Measurements from ENCODE around the gene EPHB3. TPM values are rescaled to one million over a fixed set of nuclear protein-coding genes. Genes with fewer than 3 reads are reported as not detected.

Gene EPHB3
- polyA plus RNA-seq, 1 of the 3 experiments (the other 2 are of a cell fraction) = 4.2 TPM

DNA sequence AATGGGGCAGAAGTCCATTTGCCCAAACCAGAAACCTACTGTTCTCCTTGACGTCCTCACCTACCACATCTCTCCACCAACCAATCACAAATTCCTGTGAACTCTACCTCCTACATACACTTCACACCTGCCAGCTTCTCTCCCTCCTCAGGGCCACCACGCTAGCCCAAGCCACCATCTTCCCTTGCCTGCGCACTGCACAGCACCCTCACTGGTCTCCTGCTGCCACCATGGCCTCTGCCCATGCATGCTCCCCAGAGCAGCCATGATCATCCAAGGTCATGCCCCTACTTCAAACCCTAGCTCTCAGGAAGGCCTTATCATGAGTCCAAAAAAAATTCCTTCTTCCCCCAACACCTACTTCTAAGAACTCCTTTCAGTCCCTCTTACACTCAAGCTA is 1.1 kb upstream of the EPHB3 start:
- no peak for DNase-seq
- Histone ChIP-seq H3K79me2 (ENCODE audit: insufficient read depth) (no peaks in the 10 kb centered on the region), H3F3A (replicated peaks; ENCODE audit: insufficient read depth) (peaks cover 4% of the 10 kb centered on the region), H3K4me3 (ENCODE audit: low read depth in 2 of 2, low read length in 1 of 2) (peak overlapping the region in 1 of 2 experiments; percentile 70; a peak in 2 of 4 replicates), H3K27me3 (ENCODE audit: insufficient read depth) (peaks cover 12% of the 10 kb centered on the region; the same call in 1 of the 2 replicates), H3K36me3 (replicated peaks in 1 of 2; ENCODE audit: control insufficient read depth in 1 of 2, insufficient read depth in 2 of 2, low read length in 1 of 2) (no peaks in the 10 kb centered on the region), H4K20me1 (ENCODE audit: insufficient read depth) (no peaks in the 10 kb centered on the region), H3K9me3 (no peaks in the 10 kb centered on the region), H3K4me1 (ENCODE audit: control insufficient read depth in 1 of 2, insufficient read depth in 2 of 2, low read depth in 1 of 2, low read length in 1 of 2) (peaks cover 10 to 34% of the 10 kb centered on the region in 2 experiments), H3K9me2 (no peaks in the 10 kb centered on the region), H3K4me2 (peak overlapping the region; percentile 80), H3K27ac (ENCODE audit: low read depth in 2 of 2, low read length in 1 of 2) (no peak overlapping the region), H3K9ac (no peak overlapping the region), H2AFZ (ENCODE audit: low read depth) (peak overlapping the region; percentile 63; the same call in 1 of the 2 replicates)
- WGBS (ENCODE audit: low lambda C conversion rate) = 82% methylated on average over 3 of the region's 3 CpGs
- ChIA-PET CTCF (interaction anchor here (0.6 to 3.1 kb wide), 50 partner anchors 10 to 690 kb away, joined by 3 to 49 read pairs (median 5); partner anchors contain the start of genes MAGEF1 and VPS8), POLR2A (interaction anchor here (1.0 to 1.4 kb wide), 4 partner anchors 164 to 214 kb away, joined by 3 to 8 read pairs (median 4); no protein-coding TSS in a partner anchor)
- no peak for TF ChIP-seq TAF1 (IDR thresholded peaks at IDR 0.05; ENCODE audit: borderline replicate concordance, low read depth, low read length)
- TF ChIP-seq, protein P1, sequence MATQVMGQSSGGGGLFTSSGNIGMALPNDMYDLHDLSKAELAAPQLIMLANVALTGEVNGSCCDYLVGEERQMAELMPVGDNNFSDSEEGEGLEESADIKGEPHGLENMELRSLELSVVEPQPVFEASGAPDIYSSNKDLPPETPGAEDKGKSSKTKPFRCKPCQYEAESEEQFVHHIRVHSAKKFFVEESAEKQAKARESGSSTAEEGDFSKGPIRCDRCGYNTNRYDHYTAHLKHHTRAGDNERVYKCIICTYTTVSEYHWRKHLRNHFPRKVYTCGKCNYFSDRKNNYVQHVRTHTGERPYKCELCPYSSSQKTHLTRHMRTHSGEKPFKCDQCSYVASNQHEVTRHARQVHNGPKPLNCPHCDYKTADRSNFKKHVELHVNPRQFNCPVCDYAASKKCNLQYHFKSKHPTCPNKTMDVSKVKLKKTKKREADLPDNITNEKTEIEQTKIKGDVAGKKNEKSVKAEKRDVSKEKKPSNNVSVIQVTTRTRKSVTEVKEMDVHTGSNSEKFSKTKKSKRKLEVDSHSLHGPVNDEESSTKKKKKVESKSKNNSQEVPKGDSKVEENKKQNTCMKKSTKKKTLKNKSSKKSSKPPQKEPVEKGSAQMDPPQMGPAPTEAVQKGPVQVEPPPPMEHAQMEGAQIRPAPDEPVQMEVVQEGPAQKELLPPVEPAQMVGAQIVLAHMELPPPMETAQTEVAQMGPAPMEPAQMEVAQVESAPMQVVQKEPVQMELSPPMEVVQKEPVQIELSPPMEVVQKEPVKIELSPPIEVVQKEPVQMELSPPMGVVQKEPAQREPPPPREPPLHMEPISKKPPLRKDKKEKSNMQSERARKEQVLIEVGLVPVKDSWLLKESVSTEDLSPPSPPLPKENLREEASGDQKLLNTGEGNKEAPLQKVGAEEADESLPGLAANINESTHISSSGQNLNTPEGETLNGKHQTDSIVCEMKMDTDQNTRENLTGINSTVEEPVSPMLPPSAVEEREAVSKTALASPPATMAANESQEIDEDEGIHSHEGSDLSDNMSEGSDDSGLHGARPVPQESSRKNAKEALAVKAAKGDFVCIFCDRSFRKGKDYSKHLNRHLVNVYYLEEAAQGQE (IDR thresholded peaks at IDR 0.05; ENCODE audit: low read depth, low read length) = no peak
- no peak for TF ChIP-seq TEAD4 (IDR thresholded peaks at IDR 0.05; ENCODE audit: borderline replicate concordance, insufficient read depth)
- TF ChIP-seq SIN3A (IDR thresholded peaks at IDR 0.05; ENCODE audit: borderline replicate concordance, low read depth, low read length) = no peak
- TF ChIP-seq MEF2A (IDR thresholded peaks at IDR 0.05; ENCODE audit: borderline replicate concordance, low read depth) = no peak
- TF ChIP-seq ZBTB33 (IDR thresholded peaks at IDR 0.05; ENCODE audit: borderline replicate concordance, low read depth) = no peak
- TF ChIP-seq GATA2 (CRISPR knock-in tag; IDR thresholded peaks at IDR 0.05) = no peak
- no peak for TF ChIP-seq NRF1 (IDR thresholded peaks at IDR 0.05; ENCODE audit: low read depth, low read length)
- no peak for TF ChIP-seq FOXM1 (IDR thresholded peaks at IDR 0.05; ENCODE audit: low read depth)
- no peak for TF ChIP-seq FOSL2 (IDR thresholded peaks at IDR 0.05; ENCODE audit: borderline replicate concordance, low read depth)

Data from SK-N-SH (cell line).